Activated CD8-positive, alpha-beta memory T cell treated with anti-CD3 and anti-CD28 coated beads for 48 hours (primary cell): Measurements from ENCODE around the gene ITGAE.
A peak's percentile ranks its signal among the peaks of the same experiment; 100 is the strongest.
"Not testable (repeated sequence)": the region's sequence is repeated elsewhere in the genome, so short reads cannot be mapped to it uniquely, and the experiment has no call there.

ENCODE experiments used
- DNase-seq, 3 experiments: peaks; one replicate each; pipeline ENCODE4 v3.0.0-alpha.2; 2020; ENCODE audit warnings: low read depth in 2 of 3, low spot score in 2 of 3

Gene ITGAE

GRCh38 chr17:3800362-3801271 is at the start of gene ITGAE:
ITGAE (minus strand) TSS chr17:3801188; CDS start chr17:3801144, 44 bp downstream.
- DNase-seq, result no peak

GRCh38 chr17:3848229-3848835 is 47.3 kb upstream of the ITGAE start:
- no peak for DNase-seq

- no peak for DNase-seq
Observed at GRCh38 chr17:3847165-3847670, 46.2 kb upstream of the ITGAE start.

GRCh38 chr17:3846437-3847164 is 45.6 kb upstream of the ITGAE start:
- DNase-seq, result no peak

- DNase-seq, result peak; percentile 85 to 88 (median 86)
Observed at GRCh38 chr17:3845621-3846436, 44.8 kb upstream of the ITGAE start, which contains the start of gene NCBP3. NCBP3 (minus strand) TSS chr17:3846246; CDS start chr17:3846223, 23 bp downstream.

GRCh38 chr17:3845291-3845620 is 44.3 kb upstream of the ITGAE start:
- DNase-seq, result peak in 2 of 3 experiments; percentile 18 to 23

- not testable (repeated sequence) for DNase-seq
Observed at GRCh38 chr17:3844556-3844955, 43.6 kb upstream of the ITGAE start.

GRCh38 chr17:3843935-3844516 is 43.0 kb upstream of the ITGAE start:
- DNase-seq, result no peak

- DNase-seq, result no peak
Observed at GRCh38 chr17:3838206-3838605, 37.2 kb upstream of the ITGAE start.

GRCh38 chr17:3836551-3836950 is 35.6 kb upstream of the ITGAE start:
- no peak for DNase-seq

- DNase-seq, result no peak
Observed at GRCh38 chr17:3835410-3836229, 34.6 kb upstream of the ITGAE start.

GRCh38 chr17:3834811-3835210 is 33.8 kb upstream of the ITGAE start:
- DNase-seq, result no peak

GRCh38 chr17:3828852-3829232 is 27.9 kb upstream of the ITGAE start:
- DNase-seq, result no peak

- DNase-seq, result no peak
Observed at GRCh38 chr17:3828151-3828851, 27.3 kb upstream of the ITGAE start.

- peak in 1 of 3 experiments; percentile 41 for DNase-seq
Observed at GRCh38 chr17:3827124-3827773, 26.3 kb upstream of the ITGAE start.

- no peak for DNase-seq
Observed at GRCh38 chr17:3826191-3826590, 25.2 kb upstream of the ITGAE start.

- DNase-seq, result no peak
Observed at GRCh38 chr17:3821101-3821500, 20.1 kb upstream of the ITGAE start.

- DNase-seq, result no peak
Observed at GRCh38 chr17:3818786-3819185, 17.8 kb upstream of the ITGAE start.
